Lung (tissue), 12 donors: Measurements from ENCODE around the gene KRTAP12-3. TPM values are rescaled to one million over a fixed set of nuclear protein-coding genes. Genes with fewer than 3 reads are reported as not detected.

Experiments used
- ATAC-seq: fragments of 200-7000 bp; cut with Tn5 transposase; one replicate; pipeline ENCODE4 v1.9.1; 2020; ENCODE audit warnings: moderate number of reproducible peaks; ENCODE audit not compliant: insufficient read depth, low FRiP score
- DNase-seq, 3 donors: peaks; one replicate each; pipeline ENCODE4 v3.0.0-alpha.2; 2013 to 2017
- H3K27ac ChIP-seq, 2 donors: one replicate each; pipeline ENCODE4 v1.5.1; 2013; ENCODE audit warnings: mild to moderate bottlenecking in 2 of 2, moderate library complexity in 2 of 2, control low read depth in 1 of 2, inconsistent platforms in 1 of 2, low read depth in 1 of 2, low read length in 1 of 2
- H3K27me3 ChIP-seq, 3 donors: one replicate each; pipeline ENCODE4 v1.5.1; 2013; ENCODE audit warnings: low read length in 2 of 3; ENCODE audit not compliant: control insufficient read depth in 3 of 3, insufficient read depth in 3 of 3
- H3K36me3 ChIP-seq, 4 donors: one replicate each; pipeline ENCODE4 v1.5.1; 2013; ENCODE audit warnings: low read length in 4 of 4, mild to moderate bottlenecking in 1 of 4, moderate library complexity in 1 of 4; ENCODE audit not compliant: control insufficient read depth in 4 of 4, insufficient read depth in 4 of 4
- H3K4me1 ChIP-seq, 5 donors: one replicate each; pipeline ENCODE4 v1.5.1; 2013; ENCODE audit warnings: low read length in 5 of 5, mild to moderate bottlenecking in 2 of 5, moderate library complexity in 1 of 5; ENCODE audit not compliant: control insufficient read depth in 5 of 5, insufficient read depth in 5 of 5
- H3K4me3 ChIP-seq: one replicate; pipeline ENCODE4 v1.5.1; 2013; ENCODE audit warnings: mild to moderate bottlenecking, control low read depth, moderate library complexity
- H3K9ac ChIP-seq, 2 donors: one replicate each; pipeline ENCODE4 v1.5.1; 2013; ENCODE audit warnings: low read length in 2 of 2, control low read depth in 1 of 2; ENCODE audit not compliant: insufficient read depth in 1 of 2
- H3K9me3 ChIP-seq, 4 donors: one replicate each; pipeline ENCODE4 v1.5.1; 2013; ENCODE audit warnings: low read length in 3 of 4, mild to moderate bottlenecking in 1 of 4, moderate library complexity in 1 of 4; ENCODE audit not compliant: control insufficient read depth in 4 of 4, insufficient read depth in 3 of 4
- WGBS, 2 donors: extraction: QIAGEN DNeasy Blood & Tissue Kit; methylation state at CpG; one replicate each; pipeline ENCODE4 v1.1.7; 2013; 5-methylcytosine and 5-hydroxymethylcytosine counted together
- polyA plus RNA-seq, 2 donors: library from polyadenylated mRNA; stranded (reverse); fragments of 200-250 nt; gene quantifications; one replicate each; pipeline ENCODE4 v1.2.1, GENCODE V29; 2013
- total RNA-seq, 2 donors: library from RNA; depleted of rRNA in 1 of 2; stranded (reverse); fragments of >200 nt in 1 of 2; gene quantifications; one replicate each; pipeline ENCODE4 v1.2.1, GENCODE V29; 2014 to 2021
- TF ChIP-seq, protein P1 (sequence below): IDR thresholded peaks from 2 replicates; pipeline ENCODE4 v1.5.1; 2012; ENCODE audit warnings: mild to moderate bottlenecking; ENCODE audit errors: control extremely low read depth, extremely low read depth
- donor health status: control.
- donor health status: control.
- donor health status: Bipolar disorder and iron deficiency.
- donor health status: healthy.
- donor health status: DM: yes; HTN: yes; CAD: no.

Gene KRTAP12-3
- total and polyA plus RNA-seq, 4 donors: not detected

DNA sequence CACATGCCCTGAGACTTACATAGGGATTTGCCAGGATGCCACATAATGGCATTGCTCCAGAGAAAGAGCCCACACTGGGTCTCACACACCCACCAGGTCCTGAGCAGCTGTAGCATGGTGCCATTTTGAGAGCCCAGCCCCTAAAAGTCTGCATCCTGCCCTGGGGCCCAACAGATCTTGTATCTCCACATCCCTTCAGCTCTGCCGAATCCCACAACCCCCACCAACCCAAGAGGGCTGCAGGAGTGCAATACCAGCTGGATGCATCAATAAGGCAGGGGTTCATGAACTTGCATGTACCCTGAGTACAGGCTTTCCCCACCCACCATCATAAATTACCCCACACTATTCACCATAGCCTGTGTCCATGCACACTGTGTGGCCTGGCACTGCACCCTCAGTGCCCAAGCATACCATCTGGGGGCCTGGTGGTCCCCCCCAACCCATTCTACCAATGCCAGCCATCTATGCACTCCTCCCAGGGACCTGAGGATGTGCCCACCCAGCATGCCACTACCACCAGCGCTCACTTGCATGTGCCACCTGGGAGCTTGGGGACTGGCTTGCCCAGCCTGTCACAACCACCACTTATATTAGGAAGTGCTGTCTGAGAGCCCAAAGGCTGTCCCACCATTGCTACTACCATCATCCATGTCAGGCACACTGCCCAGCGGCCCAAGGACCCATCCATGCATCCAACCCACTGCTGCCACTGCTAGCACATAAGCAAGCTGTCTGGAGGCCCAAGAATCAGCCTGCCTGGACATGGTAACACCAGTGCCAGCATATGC lies 13.1 kb downstream of the KRTAP12-3 start:
- ATAC-seq: no peak
- H3K4me1 ChIP-seq: no peaks in the 10 kb centered on the region
- H3K27ac ChIP-seq: no peak overlapping the region

DNA sequence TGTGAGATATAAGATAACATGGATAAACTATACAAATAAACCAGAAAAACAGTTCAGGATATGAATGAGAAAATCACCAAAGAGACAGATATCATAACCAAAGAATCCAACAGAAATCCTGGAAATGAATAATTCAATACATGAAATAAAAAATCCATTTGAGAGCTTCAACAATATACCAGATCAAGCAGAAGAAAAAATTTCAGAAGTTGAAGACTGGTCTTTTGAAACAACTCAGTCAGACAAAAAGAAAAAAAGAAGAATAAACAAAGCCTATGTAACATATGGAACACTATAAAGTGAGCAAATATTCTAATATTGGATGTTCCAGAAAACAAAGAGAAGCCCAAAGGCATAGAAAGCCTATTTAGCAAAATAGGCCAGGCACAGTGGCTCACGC lies 14.2 kb downstream of the KRTAP12-3 start:
- H3K36me3 ChIP-seq: no peaks in the 10 kb centered on the region
- H3K4me1 ChIP-seq: no peaks in the 10 kb centered on the region
- peaks cover 0 to 10% (median 5%) of the 10 kb centered on the region in 4 donors for H3K9me3 ChIP-seq
- no peak for ATAC-seq
- DNase-seq: no peak
- 85 to 93% methylated on average over 1 of the region's 1 CpG for WGBS, 2 donors
- no peak overlapping the region for H3K9ac ChIP-seq
- no peak overlapping the region for H3K4me3 ChIP-seq
- H3K27me3 ChIP-seq: no peaks in the 10 kb centered on the region
- TF ChIP-seq, protein P1, sequence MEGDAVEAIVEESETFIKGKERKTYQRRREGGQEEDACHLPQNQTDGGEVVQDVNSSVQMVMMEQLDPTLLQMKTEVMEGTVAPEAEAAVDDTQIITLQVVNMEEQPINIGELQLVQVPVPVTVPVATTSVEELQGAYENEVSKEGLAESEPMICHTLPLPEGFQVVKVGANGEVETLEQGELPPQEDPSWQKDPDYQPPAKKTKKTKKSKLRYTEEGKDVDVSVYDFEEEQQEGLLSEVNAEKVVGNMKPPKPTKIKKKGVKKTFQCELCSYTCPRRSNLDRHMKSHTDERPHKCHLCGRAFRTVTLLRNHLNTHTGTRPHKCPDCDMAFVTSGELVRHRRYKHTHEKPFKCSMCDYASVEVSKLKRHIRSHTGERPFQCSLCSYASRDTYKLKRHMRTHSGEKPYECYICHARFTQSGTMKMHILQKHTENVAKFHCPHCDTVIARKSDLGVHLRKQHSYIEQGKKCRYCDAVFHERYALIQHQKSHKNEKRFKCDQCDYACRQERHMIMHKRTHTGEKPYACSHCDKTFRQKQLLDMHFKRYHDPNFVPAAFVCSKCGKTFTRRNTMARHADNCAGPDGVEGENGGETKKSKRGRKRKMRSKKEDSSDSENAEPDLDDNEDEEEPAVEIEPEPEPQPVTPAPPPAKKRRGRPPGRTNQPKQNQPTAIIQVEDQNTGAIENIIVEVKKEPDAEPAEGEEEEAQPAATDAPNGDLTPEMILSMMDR: no peak
- no peak overlapping the region for H3K27ac ChIP-seq

More for the DNA sequence above, 13.1 kb downstream of the KRTAP12-3 start:
- 69 to 70% methylated on average over 3 of the region's 3 CpGs for WGBS, 2 donors
- no peak for DNase-seq
- no peak overlapping the region for H3K9ac ChIP-seq
- TF ChIP-seq, protein P1: no peak
- no peaks in the 10 kb centered on the region for H3K27me3 ChIP-seq
- H3K36me3 ChIP-seq: no peaks in the 10 kb centered on the region
- no peak overlapping the region for H3K4me3 ChIP-seq
- H3K9me3 ChIP-seq: peaks cover 0 to 10% (median 5%) of the 10 kb centered on the region in 4 donors

DNA sequence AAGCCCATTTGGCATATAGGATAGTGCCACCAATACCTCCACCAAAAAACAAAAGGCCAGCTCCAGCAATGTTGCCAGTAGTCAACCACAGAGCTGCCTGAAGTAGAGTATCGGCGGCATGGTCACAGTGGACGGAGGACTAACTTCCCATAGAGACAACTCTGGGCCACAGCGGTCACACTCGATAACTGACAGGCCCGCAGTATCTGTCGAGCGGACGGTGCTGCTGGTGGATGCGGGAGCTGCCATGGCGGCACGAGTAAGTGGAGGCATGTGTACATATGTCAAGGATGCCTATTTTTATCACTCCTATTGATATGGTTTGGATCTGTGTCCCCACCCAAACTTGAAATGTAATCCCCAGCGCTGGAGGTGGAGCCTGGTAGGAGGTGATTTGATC lies 20.1 kb downstream of the KRTAP12-3 start:
- no peaks in the 10 kb centered on the region for H3K27me3 ChIP-seq
- H3K27ac ChIP-seq: no peak overlapping the region
- no peaks in the 10 kb centered on the region for H3K36me3 ChIP-seq
- H3K4me1 ChIP-seq: no peaks in the 10 kb centered on the region
- TF ChIP-seq, protein P1: no peak
- no peak for ATAC-seq
- WGBS, 2 donors: 91 to 93% methylated on average over 13 of the region's 13 CpGs
- no peak for DNase-seq
- H3K9me3 ChIP-seq: peaks cover 0 to 3% (median 1%) of the 10 kb centered on the region in 4 donors
- H3K9ac ChIP-seq: no peak overlapping the region
- no peak overlapping the region for H3K4me3 ChIP-seq
